Nephron (organoid): ENCODE results near the gene MYO15B.
"Not testable (repeated sequence)": the region's sequence is repeated elsewhere in the genome, so short reads cannot be mapped to it uniquely, and the experiment has no call there.

Experiments used
- H3K27ac Mint-ChIP-seq, 3 experiments: 2 replicates each; pipeline ENCODE4 v1.8.0; 2020; ENCODE audit warnings: mixed read lengths in 3 of 3, mild to moderate bottlenecking in 2 of 3, moderate library complexity in 1 of 3
- H3K27me3 Mint-ChIP-seq: 2 replicates; pipeline ENCODE4 v1.8.0; 2021; ENCODE audit warnings: low read depth, mild to moderate bottlenecking, moderate library complexity, mixed read lengths
- H3K36me3 Mint-ChIP-seq: 2 replicates; pipeline ENCODE4 v1.8.0; 2020; ENCODE audit warnings: low read depth, mixed read lengths
- H3K4me1 Mint-ChIP-seq: 2 replicates; pipeline ENCODE4 v1.8.0; 2020; ENCODE audit warnings: mixed read lengths
- H3K4me3 Mint-ChIP-seq, 3 experiments: 2 replicates each; pipeline ENCODE4 v1.8.0; 2020; ENCODE audit warnings: mild to moderate bottlenecking in 3 of 3, mixed read lengths in 3 of 3, moderate library complexity in 2 of 3
- H3K9me3 Mint-ChIP-seq: 2 replicates; pipeline ENCODE4 v1.8.0; 2020; ENCODE audit warnings: mixed read lengths
- TF ChIP-seq, protein P1 (sequence below), 3 experiments: fragments of 200-600 bp; sonication (generic); IDR thresholded peaks; one replicate each; pipeline ENCODE4 v1.5.0; 2021; ENCODE audit warnings: antibody characterized with exemption in 3 of 3; ENCODE audit not compliant: unreplicated experiment in 3 of 3

The MYO15B gene

GRCh38 chr17:75637551-75637950, 50.0 kb downstream of the MYO15B start:
- peaks cover 20% of the 10 kb centered on the region for H3K4me1 Mint-ChIP-seq
- H3K36me3 Mint-ChIP-seq: no peaks in the 10 kb centered on the region
- no peak overlapping the region for H3K27ac Mint-ChIP-seq
- TF ChIP-seq, protein P1, sequence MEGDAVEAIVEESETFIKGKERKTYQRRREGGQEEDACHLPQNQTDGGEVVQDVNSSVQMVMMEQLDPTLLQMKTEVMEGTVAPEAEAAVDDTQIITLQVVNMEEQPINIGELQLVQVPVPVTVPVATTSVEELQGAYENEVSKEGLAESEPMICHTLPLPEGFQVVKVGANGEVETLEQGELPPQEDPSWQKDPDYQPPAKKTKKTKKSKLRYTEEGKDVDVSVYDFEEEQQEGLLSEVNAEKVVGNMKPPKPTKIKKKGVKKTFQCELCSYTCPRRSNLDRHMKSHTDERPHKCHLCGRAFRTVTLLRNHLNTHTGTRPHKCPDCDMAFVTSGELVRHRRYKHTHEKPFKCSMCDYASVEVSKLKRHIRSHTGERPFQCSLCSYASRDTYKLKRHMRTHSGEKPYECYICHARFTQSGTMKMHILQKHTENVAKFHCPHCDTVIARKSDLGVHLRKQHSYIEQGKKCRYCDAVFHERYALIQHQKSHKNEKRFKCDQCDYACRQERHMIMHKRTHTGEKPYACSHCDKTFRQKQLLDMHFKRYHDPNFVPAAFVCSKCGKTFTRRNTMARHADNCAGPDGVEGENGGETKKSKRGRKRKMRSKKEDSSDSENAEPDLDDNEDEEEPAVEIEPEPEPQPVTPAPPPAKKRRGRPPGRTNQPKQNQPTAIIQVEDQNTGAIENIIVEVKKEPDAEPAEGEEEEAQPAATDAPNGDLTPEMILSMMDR (IDR thresholded peaks at IDR 0.05; ENCODE audit: unreplicated experiment in 3 of 3): no peak
- H3K27me3 Mint-ChIP-seq: no peaks in the 10 kb centered on the region
- no peaks in the 10 kb centered on the region for H3K9me3 Mint-ChIP-seq
- H3K4me3 Mint-ChIP-seq: no peak overlapping the region

GRCh38 chr17:75638039-75638438, 50.4 kb downstream of the MYO15B start:
- peaks cover 16% of the 10 kb centered on the region for H3K4me1 Mint-ChIP-seq
- H3K9me3 Mint-ChIP-seq, H3K27ac Mint-ChIP-seq, H3K36me3 Mint-ChIP-seq, H3K27me3 Mint-ChIP-seq, H3K4me3 Mint-ChIP-seq: not testable (repeated sequence)

DNA sequence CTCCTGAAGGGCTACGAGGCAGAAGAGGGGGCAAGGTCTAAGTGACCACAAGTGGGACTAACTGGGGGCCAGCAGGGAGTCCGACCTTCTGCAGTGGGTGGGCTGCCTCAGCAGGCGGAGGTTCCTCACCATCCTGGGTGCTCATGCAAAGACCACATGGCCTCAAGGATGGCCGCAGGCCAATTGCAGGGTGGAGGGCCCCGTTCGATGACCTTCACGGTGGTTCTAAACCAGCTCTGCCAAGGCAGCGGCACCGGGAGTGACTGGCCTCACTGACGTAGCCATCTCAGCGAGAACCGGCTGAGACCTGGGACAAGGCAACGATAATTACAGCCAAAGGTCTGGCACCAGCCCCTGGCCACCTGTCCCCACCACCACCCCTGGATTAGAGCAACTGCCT, 51.3 kb downstream of the MYO15B start:
- H3K27me3 Mint-ChIP-seq: no peaks in the 10 kb centered on the region
- H3K4me3 Mint-ChIP-seq: no peak overlapping the region
- TF ChIP-seq, protein P1 (IDR thresholded peaks at IDR 0.05; ENCODE audit: unreplicated experiment in 3 of 3): no peak
- no peak overlapping the region for H3K27ac Mint-ChIP-seq
- no peaks in the 10 kb centered on the region for H3K36me3 Mint-ChIP-seq
- H3K4me1 Mint-ChIP-seq: peaks cover 8% of the 10 kb centered on the region
- H3K9me3 Mint-ChIP-seq: no peaks in the 10 kb centered on the region

- TF ChIP-seq, protein P1 (IDR thresholded peaks at IDR 0.05; ENCODE audit: unreplicated experiment in 3 of 3): no peak
- Mint-ChIP-seq H3K9me3 (no peaks in the 10 kb centered on the region), H3K4me1 (peaks cover 5% of the 10 kb centered on the region)
Measured at GRCh38 chr17:75639327-75639726, 51.7 kb downstream of the MYO15B start.

DNA sequence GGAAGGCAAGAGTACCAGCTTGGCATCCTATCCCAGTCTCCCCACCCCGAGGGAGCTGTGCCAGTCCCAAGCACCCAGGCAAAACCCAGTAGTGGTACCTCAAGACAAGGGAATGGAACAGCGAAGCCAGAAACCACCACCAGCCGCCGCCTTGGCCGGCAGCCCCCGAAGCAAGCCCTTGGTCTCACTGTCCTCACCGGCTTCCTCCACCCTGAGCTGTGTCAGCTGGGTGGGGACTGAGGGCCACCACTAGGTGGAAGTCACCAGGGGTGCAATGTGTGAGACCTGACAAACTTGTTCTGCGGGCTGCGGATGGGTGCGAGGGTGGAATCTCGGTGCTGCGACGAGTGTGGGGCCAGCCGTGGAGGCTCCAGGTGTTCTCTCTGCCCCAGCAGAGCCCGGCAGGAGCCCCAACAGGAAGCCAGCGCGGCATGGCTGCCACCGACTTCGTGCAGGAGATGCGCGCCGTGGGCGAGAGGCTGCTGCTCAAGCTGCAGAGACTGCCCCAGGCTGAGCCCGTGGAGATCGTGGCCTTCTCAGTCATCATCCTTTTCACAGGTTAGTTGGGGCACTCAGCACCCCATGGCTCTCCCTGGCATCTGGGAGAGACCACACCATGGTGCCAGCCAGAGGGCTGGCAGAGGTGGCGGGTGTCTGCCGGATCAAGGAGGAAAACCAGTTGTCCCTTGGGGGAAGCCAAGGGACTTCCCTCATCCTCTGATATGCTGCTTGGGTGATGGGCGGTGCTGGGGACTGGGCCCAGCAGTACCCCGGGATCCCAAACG, 52.4 kb downstream of the MYO15B start:
- H3K27ac Mint-ChIP-seq: peak overlapping the region in 1 of 3 experiments; percentile 38
- no peaks in the 10 kb centered on the region for H3K9me3 Mint-ChIP-seq
- H3K4me1 Mint-ChIP-seq: peaks cover 5% of the 10 kb centered on the region
- H3K4me3 Mint-ChIP-seq: no peak overlapping the region
- H3K27me3 Mint-ChIP-seq: no peaks in the 10 kb centered on the region
- H3K36me3 Mint-ChIP-seq: no peaks in the 10 kb centered on the region
- TF ChIP-seq, protein P1 (IDR thresholded peaks at IDR 0.05; ENCODE audit: unreplicated experiment in 3 of 3): no peak

More at GRCh38 chr17:75639327-75639726, 51.7 kb downstream of the MYO15B start:
- H3K27ac Mint-ChIP-seq: no peak overlapping the region
- no peaks in the 10 kb centered on the region for H3K36me3 Mint-ChIP-seq
- no peak overlapping the region for H3K4me3 Mint-ChIP-seq
- H3K27me3 Mint-ChIP-seq: no peaks in the 10 kb centered on the region

- Mint-ChIP-seq H3K27me3 (no peaks in the 10 kb centered on the region), H3K27ac (no peak overlapping the region), H3K9me3 (no peaks in the 10 kb centered on the region), H3K36me3 (no peaks in the 10 kb centered on the region), H3K4me1 (peaks cover 5% of the 10 kb centered on the region), H3K4me3 (no peak overlapping the region)
- TF ChIP-seq, protein P1 (IDR thresholded peaks at IDR 0.05; ENCODE audit: unreplicated experiment in 3 of 3): no peak
Measured at GRCh38 chr17:75640556-75641119, 53.0 kb downstream of the MYO15B start.
